IMR-90 (cell line): ENCODE results near the gene SMCO4.

ENCODE experiments used
- CHD1 ChIP-seq: IDR thresholded peaks from 2 replicates; pipeline ENCODE4 v1.6.1; 2012; ENCODE audit warnings: low read depth, low read length, improper control_type of control experiment
- CTCF ChIP-seq: conservative IDR thresholded peaks from 2 replicates; pipeline ENCODE4 v1.5.1; 2012; ENCODE audit warnings: mild to moderate bottlenecking, low read depth, low read length, improper control_type of control experiment
- MAFK ChIP-seq: IDR thresholded peaks from 2 replicates; pipeline ENCODE4 v1.6.1; 2012; ENCODE audit warnings: low read depth, low read length, improper control_type of control experiment
- MAZ ChIP-seq: IDR thresholded peaks from 2 replicates; pipeline ENCODE4 v1.6.1; 2012; ENCODE audit warnings: low read depth, mild to moderate bottlenecking, low read length, improper control_type of control experiment, moderate library complexity, borderline replicate concordance
- MXI1 ChIP-seq: IDR thresholded peaks from 2 replicates; pipeline ENCODE4 v1.6.1; 2012; ENCODE audit warnings: low read depth, mild to moderate bottlenecking, low read length, moderate library complexity, borderline replicate concordance
- POLR2A ChIP-seq: IDR thresholded peaks from 2 replicates; pipeline ENCODE4 v1.6.1; 2012; ENCODE audit warnings: mild to moderate bottlenecking, low read depth, low read length
- RCOR1 ChIP-seq: IDR thresholded peaks from 2 replicates; pipeline ENCODE4 v1.6.1; 2012; ENCODE audit warnings: mild to moderate bottlenecking, low read length, improper control_type of control experiment; ENCODE audit not compliant: insufficient replicate concordance

- TF ChIP-seq CTCF = no peak
- no peak for TF ChIP-seq MXI1
- TF ChIP-seq POLR2A = no peak
- TF ChIP-seq CHD1 = no peak
- no peak for TF ChIP-seq RCOR1
- no peak for TF ChIP-seq MAZ
- no peak for TF ChIP-seq MAFK
These were observed 50.5 kb downstream of the SMCO4 start for GRCh38 chr11:93492464-93493251.
